Endodermal cell (in vitro differentiated cells): ENCODE results near the gene DENND4C. TPM values are rescaled to one million over a fixed set of nuclear protein-coding genes. Genes with fewer than 3 reads are reported as not detected.

Experiments used
- DNase-seq: peaks from one replicate; pipeline ENCODE4 v3.0.0-alpha.2; 2017
- H3K27ac ChIP-seq: 2 replicates; pipeline ENCODE4 v1.5.1; 2013; ENCODE audit warnings: mild to moderate bottlenecking, low read depth, low read length, moderate library complexity
- H3K27me3 ChIP-seq: 2 replicates; pipeline ENCODE4 v1.6.1; 2013; ENCODE audit warnings: mild to moderate bottlenecking, low read length, moderate library complexity; ENCODE audit not compliant: insufficient read depth, control insufficient read depth, poor library complexity, severe bottlenecking
- H3K36me3 ChIP-seq: 2 replicates; pipeline ENCODE4 v1.7.0; 2013; ENCODE audit warnings: mild to moderate bottlenecking, low read length, moderate library complexity; ENCODE audit not compliant: control insufficient read depth, insufficient read depth
- H3K4me1 ChIP-seq: one replicate; pipeline ENCODE4 v1.7.0; 2013; ENCODE audit warnings: low read length; ENCODE audit not compliant: control insufficient read depth, insufficient read depth
- H3K4me3 ChIP-seq: 2 replicates; pipeline ENCODE4 v1.5.1; 2013; ENCODE audit warnings: mild to moderate bottlenecking, low read length, moderate library complexity
- H3K9ac ChIP-seq: 2 replicates; pipeline ENCODE4 v1.6.1; 2013; ENCODE audit warnings: mild to moderate bottlenecking, low read length, moderate library complexity; ENCODE audit not compliant: poor library complexity, severe bottlenecking; ENCODE audit errors: extremely low read depth
- H3K9me3 ChIP-seq: 2 replicates; pipeline ENCODE4 v1.6.1; 2013; ENCODE audit warnings: mild to moderate bottlenecking, low read length, moderate library complexity; ENCODE audit not compliant: control insufficient read depth
- H3K27ac Mint-ChIP-seq: 2 replicates; pipeline ENCODE4 v1.8.0; 2020; ENCODE audit warnings: mixed read lengths
- H3K27me3 Mint-ChIP-seq: 2 replicates; pipeline ENCODE4 v1.8.0; 2021; ENCODE audit warnings: mild to moderate bottlenecking, mixed read lengths; ENCODE audit not compliant: insufficient read depth
- H3K36me3 Mint-ChIP-seq: 2 replicates; pipeline ENCODE4 v1.8.0; 2020; ENCODE audit warnings: low read depth, mixed read lengths
- H3K4me1 Mint-ChIP-seq: 2 replicates; pipeline ENCODE4 v1.8.0; 2020; ENCODE audit warnings: mixed read lengths
- H3K4me3 Mint-ChIP-seq: 2 replicates; pipeline ENCODE4 v1.8.0; 2020; ENCODE audit warnings: mild to moderate bottlenecking, moderate library complexity, mixed read lengths
- H3K9me3 Mint-ChIP-seq: 2 replicates; pipeline ENCODE4 v1.8.0; 2020; ENCODE audit warnings: mild to moderate bottlenecking, mixed read lengths
- CTCF ChIP-seq: fragments of 200-600 bp; sonication (generic); conservative IDR thresholded peaks from 2 replicates; pipeline ENCODE4 v1.5.0; 2021; ENCODE audit warnings: antibody characterized with exemption, mild to moderate bottlenecking
- WGBS, 2 experiments: methylation state at CpG; one replicate each; pipeline versions ENCODE4 v1.1.5 to v1.1.7; 2013; ENCODE audit warnings: missing lambda C conversion rate in 2 of 2, mixed read lengths in 1 of 2; ENCODE audit not compliant: insufficient coverage in 1 of 2, insufficient read length in 1 of 2; 5-methylcytosine and 5-hydroxymethylcytosine counted together
- total RNA-seq, 2 donors: library from RNA; stranded (reverse); fragmentation: NEBNext Ultra II Directional in 1 of 2; extraction: Animal tissue kit (Norgen Biotek cat#: 25700) in 1 of 2; gene quantifications; 2 replicates in 1 of 2; 3 replicates in 1 of 2; pipeline ENCODE4 v1.2.1, GENCODE V29; 2021

The DENND4C gene
- total RNA-seq, 2 donors from 2014 or later: 25.4 to 27.2 TPM

GRCh38 chr9:19198406-19198805, 32.1 kb upstream of the DENND4C start:
- no peak overlapping the region for H3K9ac ChIP-seq
- TF ChIP-seq CTCF: no peak
- no peaks in the 10 kb centered on the region for H3K27me3 ChIP-seq
- no peak overlapping the region for H3K27ac ChIP-seq
- Mint-ChIP-seq H3K27ac (no peak overlapping the region), H3K27me3 (no peaks in the 10 kb centered on the region), H3K4me1 (peaks cover 32% of the 10 kb centered on the region), H3K36me3 (no peaks in the 10 kb centered on the region), H3K9me3 (no peaks in the 10 kb centered on the region), H3K4me3 (no peak overlapping the region)
- no peaks in the 10 kb centered on the region for H3K9me3 ChIP-seq
- peaks cover 11% of the 10 kb centered on the region for H3K4me1 ChIP-seq
- WGBS, 2 experiments: 93 to 100% methylated on average over 1 of the region's 1 CpG
- no peak overlapping the region for H3K4me3 ChIP-seq
- H3K36me3 ChIP-seq: no peaks in the 10 kb centered on the region
- DNase-seq: no peak

GRCh38 chr9:19199012-19199411, 31.5 kb upstream of the DENND4C start:
- Histone ChIP-seq H3K9ac (no peak overlapping the region), H3K4me3 (no peak overlapping the region), H3K27me3 (no peaks in the 10 kb centered on the region), H3K4me1 (peaks cover 11% of the 10 kb centered on the region), H3K27ac (no peak overlapping the region), H3K36me3 (no peaks in the 10 kb centered on the region), H3K9me3 (no peaks in the 10 kb centered on the region)
- TF ChIP-seq CTCF: no peak
- no peak for DNase-seq
- WGBS, 2 experiments: 84% methylated on average over 2 of the region's 2 CpGs; no CpG with 5 or more reads in 1 of the 2 experiments
- Mint-ChIP-seq H3K9me3 (no peaks in the 10 kb centered on the region), H3K4me1 (peaks cover 32% of the 10 kb centered on the region), H3K4me3 (no peak overlapping the region), H3K27ac (no peak overlapping the region), H3K36me3 (no peaks in the 10 kb centered on the region), H3K27me3 (no peaks in the 10 kb centered on the region)

- no peak overlapping the region for H3K9ac ChIP-seq
- H3K4me3 ChIP-seq: no peak overlapping the region
- WGBS, 2 experiments: 91 to 98% methylated on average over 6 of the region's 8 CpGs
- no peak overlapping the region for H3K27ac ChIP-seq
- no peaks in the 10 kb centered on the region for H3K27me3 ChIP-seq
- Mint-ChIP-seq H3K27ac (no peak overlapping the region), H3K36me3 (no peaks in the 10 kb centered on the region), H3K27me3 (no peaks in the 10 kb centered on the region), H3K9me3 (no peaks in the 10 kb centered on the region), H3K4me3 (no peak overlapping the region), H3K4me1 (peaks cover 32% of the 10 kb centered on the region)
- H3K4me1 ChIP-seq: peaks cover 11% of the 10 kb centered on the region
- no peaks in the 10 kb centered on the region for H3K36me3 ChIP-seq
- no peaks in the 10 kb centered on the region for H3K9me3 ChIP-seq
- no peak for DNase-seq
- TF ChIP-seq CTCF: no peak
Observed at GRCh38 chr9:19200229-19200628, 30.3 kb upstream of the DENND4C start.
